ENCODE results near the gene LIPG. TPM values are rescaled to one million over a fixed set of nuclear protein-coding genes. Genes with fewer than 3 reads are reported as not detected.

LIPG gene
- total RNA-seq, 2 donors from 2014 or later, result 0.36 to 28.5 TPM

DNA sequence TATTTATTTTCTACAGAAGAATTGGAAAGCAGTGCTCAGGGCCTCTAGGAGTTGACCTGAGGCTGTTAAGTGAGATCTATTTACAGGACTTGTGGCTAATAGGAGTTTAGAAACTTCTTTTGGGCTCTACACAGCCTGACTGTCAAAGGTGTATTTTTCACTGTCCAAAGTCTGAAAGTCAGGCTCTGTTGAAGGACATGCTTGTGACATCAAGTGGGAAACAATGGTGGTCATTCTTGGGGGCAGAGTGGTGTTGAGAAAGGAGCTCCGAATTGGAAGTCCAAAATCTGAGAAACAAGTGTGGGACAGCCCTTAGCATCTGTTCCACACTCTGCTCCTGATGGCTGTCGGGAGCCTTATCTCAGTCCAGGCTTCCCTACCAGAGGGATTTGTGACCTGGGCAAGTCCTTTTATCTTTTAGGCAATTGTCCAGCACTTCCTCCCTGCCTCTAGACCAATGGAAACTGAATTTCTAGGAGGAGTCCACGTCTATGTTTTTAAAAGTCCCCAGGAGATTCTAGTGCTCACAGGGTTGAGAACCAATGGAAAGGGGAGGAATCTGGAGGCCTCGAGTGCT is 76.4 kb downstream of the LIPG start:
- 85% methylated on average over 4 of the region's 4 CpGs for WGBS
- Histone ChIP-seq H3K4me3 (no peak overlapping the region), H3K27me3 (replicated peaks; ENCODE audit: insufficient read depth) (no peaks in the 10 kb centered on the region), H3K27ac (no peak overlapping the region), H3K4me1 (replicated peaks) (no peaks in the 10 kb centered on the region), H3K36me3 (no peaks in the 10 kb centered on the region), H3K9me3 (no peaks in the 10 kb centered on the region)
- TF ChIP-seq POLR2AphosphoS5 (IDR thresholded peaks at IDR 0.05) (no peak), POLR2A (IDR thresholded peaks at IDR 0.05) (no peak)
- TF ChIP-seq, protein P1, sequence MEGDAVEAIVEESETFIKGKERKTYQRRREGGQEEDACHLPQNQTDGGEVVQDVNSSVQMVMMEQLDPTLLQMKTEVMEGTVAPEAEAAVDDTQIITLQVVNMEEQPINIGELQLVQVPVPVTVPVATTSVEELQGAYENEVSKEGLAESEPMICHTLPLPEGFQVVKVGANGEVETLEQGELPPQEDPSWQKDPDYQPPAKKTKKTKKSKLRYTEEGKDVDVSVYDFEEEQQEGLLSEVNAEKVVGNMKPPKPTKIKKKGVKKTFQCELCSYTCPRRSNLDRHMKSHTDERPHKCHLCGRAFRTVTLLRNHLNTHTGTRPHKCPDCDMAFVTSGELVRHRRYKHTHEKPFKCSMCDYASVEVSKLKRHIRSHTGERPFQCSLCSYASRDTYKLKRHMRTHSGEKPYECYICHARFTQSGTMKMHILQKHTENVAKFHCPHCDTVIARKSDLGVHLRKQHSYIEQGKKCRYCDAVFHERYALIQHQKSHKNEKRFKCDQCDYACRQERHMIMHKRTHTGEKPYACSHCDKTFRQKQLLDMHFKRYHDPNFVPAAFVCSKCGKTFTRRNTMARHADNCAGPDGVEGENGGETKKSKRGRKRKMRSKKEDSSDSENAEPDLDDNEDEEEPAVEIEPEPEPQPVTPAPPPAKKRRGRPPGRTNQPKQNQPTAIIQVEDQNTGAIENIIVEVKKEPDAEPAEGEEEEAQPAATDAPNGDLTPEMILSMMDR (IDR thresholded peaks at IDR 0.05), result no peak
- intact Hi-C loops (cut with DNase I), result loop anchor here (10.0 kb wide), 1 partner anchor 123 kb away; no protein-coding TSS in a partner anchor
- DNase-seq (ENCODE audit: low spot score), result no peak

DNA sequence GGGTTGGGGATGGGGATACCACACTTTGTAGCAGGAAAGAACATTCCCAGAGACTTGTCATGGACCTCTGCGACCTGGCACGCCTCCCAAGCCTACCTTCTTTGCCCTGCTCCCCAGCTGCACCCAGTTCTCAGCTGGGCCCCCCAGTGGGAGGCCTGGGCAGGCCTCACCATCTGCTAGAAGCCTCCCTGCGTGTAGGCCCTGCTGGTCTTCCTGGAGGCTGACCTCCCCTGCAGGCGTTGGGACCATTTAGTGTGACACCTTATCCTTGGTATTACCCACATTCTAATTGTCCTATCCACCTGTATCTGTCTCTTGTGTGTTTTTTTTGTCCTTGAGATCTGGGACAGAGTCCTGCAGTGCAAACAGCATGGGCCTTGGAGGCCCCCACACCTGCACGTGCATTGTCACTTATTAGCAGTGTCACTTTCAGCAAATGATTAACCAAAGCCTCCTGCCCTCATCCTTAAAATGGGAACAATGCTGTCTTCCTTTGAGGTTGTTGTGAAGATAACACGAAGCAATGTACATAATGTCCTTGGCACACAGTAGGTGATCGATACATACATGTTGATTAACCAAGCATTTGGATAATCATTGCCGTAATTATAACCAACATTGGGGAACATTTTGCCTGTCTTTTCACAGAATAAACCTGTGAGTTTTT is 77.2 kb downstream of the LIPG start:
- DNase-seq (ENCODE audit: low spot score), result no peak

DNA sequence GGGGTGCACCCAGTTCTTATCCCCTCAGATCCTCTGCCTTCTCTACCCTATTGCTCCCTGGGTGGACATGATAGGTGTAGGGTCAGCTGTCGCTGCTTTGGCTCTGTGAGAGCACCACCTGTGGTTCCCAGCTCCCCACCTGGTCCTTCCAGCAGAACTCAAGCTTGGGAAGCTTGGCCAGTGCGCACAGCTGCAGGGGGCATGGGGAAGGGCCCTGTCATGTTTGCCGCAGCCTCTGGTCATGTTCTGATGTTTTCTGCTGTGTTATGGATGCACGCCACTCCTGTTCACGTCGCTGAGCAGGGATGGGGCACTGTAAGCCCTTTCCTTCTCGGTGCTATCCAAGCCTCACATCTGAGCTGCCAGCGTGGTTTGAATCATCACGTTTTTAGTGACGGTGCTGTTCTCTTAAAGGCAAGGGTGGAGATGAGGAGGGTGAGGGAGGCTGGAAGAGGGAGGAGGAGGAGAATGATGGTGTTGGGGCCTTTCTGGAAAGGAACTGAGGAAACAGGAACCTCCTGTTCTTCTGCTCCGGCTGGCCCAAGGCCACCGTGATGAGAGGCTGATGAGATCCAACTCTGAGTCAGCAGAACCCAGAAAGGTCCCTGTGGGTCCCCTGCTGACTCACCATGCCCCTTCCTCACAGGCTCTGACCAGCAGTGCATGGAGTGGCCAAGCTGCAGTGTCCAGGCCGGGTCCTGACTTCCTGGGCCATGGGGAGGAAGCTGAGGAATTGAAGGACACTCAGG is 78.0 kb downstream of the LIPG start:
- Histone ChIP-seq H3K36me3 (no peaks in the 10 kb centered on the region), H3K4me3 (no peak overlapping the region), H3K27me3 (replicated peaks; ENCODE audit: insufficient read depth) (no peaks in the 10 kb centered on the region), H3K4me1 (replicated peaks) (no peaks in the 10 kb centered on the region), H3K9me3 (no peaks in the 10 kb centered on the region), H3K27ac (no peak overlapping the region)
- WGBS, result 68% methylated on average over 13 of the region's 13 CpGs
- no peak for DNase-seq (ENCODE audit: low spot score)
- TF ChIP-seq, protein P1 (IDR thresholded peaks at IDR 0.05), result no peak
- no peak for TF ChIP-seq POLR2A (IDR thresholded peaks at IDR 0.05)
- TF ChIP-seq POLR2AphosphoS5 (IDR thresholded peaks at IDR 0.05), result no peak
- intact Hi-C loops (cut with DNase I), result loop anchor here (10.0 kb wide), 1 partner anchor 125 kb away; no protein-coding TSS in a partner anchor

More for the DNA sequence above, 77.2 kb downstream of the LIPG start:
- H3K27me3 ChIP-seq (replicated peaks; ENCODE audit: insufficient read depth), result no peaks in the 10 kb centered on the region
- no peaks in the 10 kb centered on the region for H3K36me3 ChIP-seq
- 89% methylated on average over 8 of the region's 8 CpGs for WGBS
- no peak overlapping the region for H3K4me3 ChIP-seq
- intact Hi-C loops (cut with DNase I), result loop anchor here (10.0 kb wide), 1 partner anchor 124 kb away; no protein-coding TSS in a partner anchor
- H3K9me3 ChIP-seq, result no peaks in the 10 kb centered on the region
- no peaks in the 10 kb centered on the region for H3K4me1 ChIP-seq (replicated peaks)
- TF ChIP-seq POLR2AphosphoS5 (IDR thresholded peaks at IDR 0.05) (no peak), POLR2A (IDR thresholded peaks at IDR 0.05) (no peak)
- TF ChIP-seq, protein P1 (IDR thresholded peaks at IDR 0.05), result no peak
- H3K27ac ChIP-seq, result no peak overlapping the region

DNA sequence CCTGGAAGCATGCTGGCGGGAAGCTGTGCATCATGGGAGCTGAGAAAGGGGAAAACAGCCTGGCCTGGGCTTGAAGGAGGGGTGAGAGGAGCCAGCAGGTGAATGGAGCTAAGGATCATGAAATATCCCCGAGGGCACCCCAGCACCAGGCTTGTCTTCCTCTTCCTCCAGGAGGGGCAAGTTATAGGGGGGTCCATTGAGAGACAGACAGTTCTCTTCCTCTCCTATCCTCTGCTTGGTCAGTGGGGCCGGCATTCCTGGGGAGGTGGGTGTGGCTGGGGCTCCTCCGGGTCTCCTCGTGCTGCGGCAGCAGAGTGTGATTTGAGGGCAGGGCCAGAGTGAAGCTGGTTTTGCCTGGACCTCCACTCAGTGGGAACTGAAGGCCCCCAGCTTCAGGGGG is 78.9 kb downstream of the LIPG start:
- Histone ChIP-seq H3K4me1 (replicated peaks) (no peaks in the 10 kb centered on the region), H3K36me3 (no peaks in the 10 kb centered on the region), H3K4me3 (no peak overlapping the region), H3K9me3 (no peaks in the 10 kb centered on the region), H3K27ac (no peak overlapping the region), H3K27me3 (replicated peaks; ENCODE audit: insufficient read depth) (no peaks in the 10 kb centered on the region)
- intact Hi-C loops (cut with DNase I), result no loop called here
- 76% methylated on average over 6 of the region's 6 CpGs for WGBS
- DNase-seq (ENCODE audit: low spot score), result no peak
- TF ChIP-seq POLR2A (IDR thresholded peaks at IDR 0.05), result no peak

DNA sequence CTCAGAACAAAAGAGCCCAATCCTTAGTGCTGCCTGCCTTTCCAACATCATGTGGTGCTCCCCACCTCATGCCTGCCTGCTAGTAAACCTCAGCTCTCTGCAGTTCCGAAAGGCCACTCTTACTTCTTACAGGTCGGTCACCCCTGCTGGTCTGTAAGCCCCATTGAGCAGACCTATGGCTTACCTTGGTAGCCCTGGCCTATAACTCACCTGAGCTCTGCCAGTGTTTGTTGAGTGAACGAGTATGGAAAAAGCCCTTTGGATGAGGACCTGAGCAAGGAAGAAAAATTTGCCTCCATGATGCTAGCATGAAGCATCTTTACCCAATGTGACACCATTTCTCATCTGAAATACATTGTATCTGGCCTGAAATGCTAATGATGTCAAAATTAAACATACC is 83.3 kb downstream of the LIPG start:
- Histone ChIP-seq H3K36me3 (no peaks in the 10 kb centered on the region), H3K4me3 (no peak overlapping the region), H3K9me3 (no peaks in the 10 kb centered on the region), H3K4me1 (replicated peaks) (no peaks in the 10 kb centered on the region), H3K27me3 (replicated peaks; ENCODE audit: insufficient read depth) (no peaks in the 10 kb centered on the region), H3K27ac (peak overlapping the region in 1 of 2 donors; percentile 19)
- TF ChIP-seq, protein P1 (IDR thresholded peaks at IDR 0.05), result no peak
- TF ChIP-seq POLR2AphosphoS5 (IDR thresholded peaks at IDR 0.05), result no peak
- no peak for TF ChIP-seq POLR2A (IDR thresholded peaks at IDR 0.05)
- DNase-seq (ENCODE audit: low spot score), result no peak
- intact Hi-C loops (cut with DNase I), result no loop called here
- whole genome bisulfite sequencing, result 92% methylated on average over 3 of the region's 3 CpGs

All from prostate gland (tissue), 2 donors.